DOHH2 (cell line): ENCODE data around the gene ZNF674.

ENCODE experiments used
- EZH2phosphoT487 ChIP-seq: fragments of 200-600 bp; sonication (generic); IDR thresholded peaks from 2 replicates; pipeline ENCODE4 v1.6.1; 2017; ENCODE audit warnings: borderline replicate concordance, mild to moderate bottlenecking, antibody characterized with exemption, low read length, moderate library complexity, mixed read lengths
- TF ChIP-seq, protein P1 (sequence below): fragments of 200-600 bp; sonication (generic); IDR thresholded peaks from one replicate; pipeline ENCODE4 v1.5.1; 2014; ENCODE audit warnings: antibody characterized with exemption, mild to moderate bottlenecking, low read depth, low read length; ENCODE audit not compliant: poor library complexity, severe bottlenecking

DNA sequence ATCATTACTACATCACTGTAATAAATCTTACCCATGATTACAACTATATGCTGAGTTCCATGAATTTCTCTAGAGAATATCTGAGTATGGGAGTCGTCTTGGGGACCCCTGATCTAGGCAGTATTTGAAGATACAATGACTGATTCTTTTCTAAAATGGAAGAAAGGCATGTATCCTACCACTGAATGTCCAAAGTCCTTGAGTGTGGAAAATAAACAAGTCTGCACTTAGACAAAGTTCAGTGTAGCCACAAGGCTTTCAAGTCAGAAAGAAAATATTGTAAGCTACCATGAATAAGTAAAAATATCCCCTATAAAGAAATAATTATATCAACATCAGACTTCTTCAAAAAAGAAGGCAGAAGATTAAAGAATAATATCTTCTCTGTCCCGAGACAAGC is 42.4 kb downstream of the ZNF674 start:
- TF ChIP-seq, protein P1, sequence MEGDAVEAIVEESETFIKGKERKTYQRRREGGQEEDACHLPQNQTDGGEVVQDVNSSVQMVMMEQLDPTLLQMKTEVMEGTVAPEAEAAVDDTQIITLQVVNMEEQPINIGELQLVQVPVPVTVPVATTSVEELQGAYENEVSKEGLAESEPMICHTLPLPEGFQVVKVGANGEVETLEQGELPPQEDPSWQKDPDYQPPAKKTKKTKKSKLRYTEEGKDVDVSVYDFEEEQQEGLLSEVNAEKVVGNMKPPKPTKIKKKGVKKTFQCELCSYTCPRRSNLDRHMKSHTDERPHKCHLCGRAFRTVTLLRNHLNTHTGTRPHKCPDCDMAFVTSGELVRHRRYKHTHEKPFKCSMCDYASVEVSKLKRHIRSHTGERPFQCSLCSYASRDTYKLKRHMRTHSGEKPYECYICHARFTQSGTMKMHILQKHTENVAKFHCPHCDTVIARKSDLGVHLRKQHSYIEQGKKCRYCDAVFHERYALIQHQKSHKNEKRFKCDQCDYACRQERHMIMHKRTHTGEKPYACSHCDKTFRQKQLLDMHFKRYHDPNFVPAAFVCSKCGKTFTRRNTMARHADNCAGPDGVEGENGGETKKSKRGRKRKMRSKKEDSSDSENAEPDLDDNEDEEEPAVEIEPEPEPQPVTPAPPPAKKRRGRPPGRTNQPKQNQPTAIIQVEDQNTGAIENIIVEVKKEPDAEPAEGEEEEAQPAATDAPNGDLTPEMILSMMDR = no peak
- TF ChIP-seq EZH2phosphoT487 = no peak
